ENCODE results near the gene VWDE.
"Not testable (repeated sequence)": the region's sequence is repeated elsewhere in the genome, so short reads cannot be mapped to it uniquely, and the experiment has no call there.

The VWDE gene

GRCh38 chr7:12403287-12404181 lies at the start of gene VWDE:
TSS of gene VWDE (minus strand) at chr7:12403865. CDS start at chr7:12403716, 149 bp downstream.
- DNase-seq = peak; percentile 95

GRCh38 chr7:12453136-12453535 lies 49.5 kb upstream of the VWDE start:
- not testable (repeated sequence) for DNase-seq

GRCh38 chr7:12450615-12451014 lies 47.0 kb upstream of the VWDE start:
- no peak for DNase-seq

GRCh38 chr7:12444785-12445184 lies 41.1 kb upstream of the VWDE start:
- no peak for DNase-seq

- no peak for DNase-seq
These were observed 36.6 kb upstream of the VWDE start for GRCh38 chr7:12440229-12440628.

- DNase-seq = peak; percentile 96
These were observed 33.4 kb upstream of the VWDE start for GRCh38 chr7:12436896-12437535.

GRCh38 chr7:12436126-12436525 lies 32.5 kb upstream of the VWDE start:
- no peak for DNase-seq

- no peak for DNase-seq
These were observed 30.5 kb upstream of the VWDE start for GRCh38 chr7:12434012-12434642.

GRCh38 chr7:12431886-12432556 lies 28.4 kb upstream of the VWDE start:
- DNase-seq = no peak

GRCh38 chr7:12425311-12425710 lies 21.6 kb upstream of the VWDE start:
- no peak for DNase-seq

GRCh38 chr7:12423997-12424745 lies 20.5 kb upstream of the VWDE start:
- DNase-seq = no peak

GRCh38 chr7:12423355-12423996 lies 19.8 kb upstream of the VWDE start:
- no peak for DNase-seq

GRCh38 chr7:12422554-12423320 lies 19.1 kb upstream of the VWDE start:
- no peak for DNase-seq

GRCh38 chr7:12418452-12418851 lies 14.8 kb upstream of the VWDE start:
- no peak for DNase-seq

GRCh38 chr7:12415072-12415471 lies 11.4 kb upstream of the VWDE start:
- DNase-seq = no peak

- DNase-seq = no peak
These were observed 8.7 kb upstream of the VWDE start for GRCh38 chr7:12412407-12412806.

- no peak for DNase-seq
These were observed 6.9 kb upstream of the VWDE start for GRCh38 chr7:12410523-12410922.

- DNase-seq = no peak
These were observed 5.5 kb upstream of the VWDE start for GRCh38 chr7:12409097-12409711.

GRCh38 chr7:12407652-12408051 lies 4.0 kb upstream of the VWDE start:
- DNase-seq = not testable (repeated sequence)

- no peak for DNase-seq
These were observed 1.3 kb downstream of the VWDE start for GRCh38 chr7:12402365-12402725.

Data from NCI-H1105 (cell line).